WTC11 (cell line): Measurements from ENCODE around the gene PRKCB. TPM values are rescaled to one million over a fixed set of nuclear protein-coding genes. Genes with fewer than 3 reads are reported as not detected.

Experiments used
- ATAC-seq: fragments of 200-7000 bp; cut with Tn5 transposase; 2 replicates; pipeline ENCODE4 v1.10.0; 2021; ENCODE audit warnings: mild to moderate bottlenecking, moderate library complexity
- CTCF ChIA-PET: fragments of 300-600 bp; sonication (Branson Sonifier 250); formaldehyde crosslinking; loops from one replicate; lab custom pipeline; 2021; ENCODE audit warnings: antibody characterized with exemption; lab: Charles Lee
- POLR2A ChIA-PET: fragments of 350-600 bp; sonication (Branson Sonifier 250); formaldehyde crosslinking; loops from one replicate; lab custom pipeline; 2021; ENCODE audit warnings: antibody characterized with exemption; lab: Charles Lee
- DNase-seq: peaks from one replicate; pipeline ENCODE4 v3.0.0; 2021; ENCODE audit warnings: low spot score
- H3K27ac Mint-ChIP-seq: 2 replicates; pipeline ENCODE4 v1.8.0; 2021; ENCODE audit warnings: mixed read lengths
- H3K27me3 Mint-ChIP-seq: 2 replicates; pipeline ENCODE4 v1.8.0; 2021; ENCODE audit warnings: low read depth, mild to moderate bottlenecking, moderate library complexity, mixed read lengths
- H3K36me3 Mint-ChIP-seq: 2 replicates; pipeline ENCODE4 v1.8.0; 2021; ENCODE audit warnings: mixed read lengths
- H3K4me1 Mint-ChIP-seq: 2 replicates; pipeline ENCODE4 v1.8.0; 2022; ENCODE audit warnings: mixed read lengths
- H3K4me3 Mint-ChIP-seq: 2 replicates; pipeline ENCODE4 v1.8.0; 2021; ENCODE audit warnings: mild to moderate bottlenecking, moderate library complexity, mixed read lengths
- H3K9me3 Mint-ChIP-seq: 2 replicates; pipeline ENCODE4 v1.8.0; 2021; ENCODE audit warnings: mixed read lengths
- ATF6 ChIP-seq: sonication (generic); formaldehyde crosslinking; IDR thresholded peaks from 2 replicates; pipeline ENCODE4 v1.8.1; 2023; ENCODE audit warnings: mild to moderate bottlenecking, missing genetic modification reagents
- E2F4 ChIP-seq: sonication (generic); formaldehyde crosslinking; IDR thresholded peaks from 2 replicates; pipeline ENCODE4 v1.8.1; 2022; ENCODE audit warnings: low read depth, mild to moderate bottlenecking, moderate library complexity, missing genetic modification reagents, borderline replicate concordance
- E2F5 ChIP-seq: sonication (generic); formaldehyde crosslinking; IDR thresholded peaks from 2 replicates; pipeline ENCODE4 v1.8.1; 2022; ENCODE audit warnings: mild to moderate bottlenecking, moderate library complexity, missing genetic modification reagents
- FOXJ3 ChIP-seq: sonication (generic); formaldehyde crosslinking; IDR thresholded peaks from 2 replicates; pipeline ENCODE4 v1.9.0; 2021; ENCODE audit warnings: missing genetic modification reagents, mild to moderate bottlenecking, borderline replicate concordance
- FOXP1 ChIP-seq: sonication (generic); formaldehyde crosslinking; IDR thresholded peaks from 2 replicates; pipeline ENCODE4 v1.8.0; 2022; ENCODE audit warnings: missing genetic modification reagents, mild to moderate bottlenecking, moderate library complexity, borderline replicate concordance
- HMGA2 ChIP-seq: fragments of 250-450 bp; sonication (Bioruptor Pico); IDR thresholded peaks from 2 replicates; pipeline ENCODE4 v1.4.0; 2021; ENCODE audit warnings: mild to moderate bottlenecking, moderate library complexity
- KAT7 ChIP-seq: sonication (generic); formaldehyde crosslinking; IDR thresholded peaks from 2 replicates; pipeline ENCODE4 v1.8.1; 2023; ENCODE audit warnings: missing genetic modification reagents, mild to moderate bottlenecking, borderline replicate concordance
- NR3C1 ChIP-seq: sonication (generic); formaldehyde crosslinking; conservative IDR thresholded peaks from 2 replicates; pipeline ENCODE4 v1.8.1; 2023; ENCODE audit warnings: low read depth, mild to moderate bottlenecking, missing genetic modification reagents
- ZNF219 ChIP-seq: sonication (generic); formaldehyde crosslinking; IDR thresholded peaks from 2 replicates; pipeline ENCODE4 v1.8.0; 2023; ENCODE audit warnings: missing genetic modification reagents, mild to moderate bottlenecking, borderline replicate concordance
- total RNA-seq: library from RNA; stranded (reverse); gene quantifications from 3 replicates; pipeline ENCODE4 v1.2.3, GENCODE V29; 2021
- TF ChIP-seq, protein P1 (sequence below): sonication (generic); formaldehyde crosslinking; IDR thresholded peaks from 2 replicates; pipeline ENCODE4 v1.8.0; 2023; ENCODE audit warnings: missing genetic modification reagents, mild to moderate bottlenecking, borderline replicate concordance
- TF ChIP-seq, protein P2 (sequence below): sonication (generic); formaldehyde crosslinking; IDR thresholded peaks from 2 replicates; pipeline ENCODE4 v1.8.1; 2022; ENCODE audit warnings: missing genetic modification reagents, borderline replicate concordance

The PRKCB gene
- total RNA-seq, 1 experiment from 2014 or later = 6.9 TPM

- ChIA-PET POLR2A (no interaction called here), CTCF (interaction anchor here (3.6 kb wide), 1 partner anchor 146 kb away, joined by 17 read pairs; no protein-coding TSS in a partner anchor)
- TF ChIP-seq, protein P1, sequence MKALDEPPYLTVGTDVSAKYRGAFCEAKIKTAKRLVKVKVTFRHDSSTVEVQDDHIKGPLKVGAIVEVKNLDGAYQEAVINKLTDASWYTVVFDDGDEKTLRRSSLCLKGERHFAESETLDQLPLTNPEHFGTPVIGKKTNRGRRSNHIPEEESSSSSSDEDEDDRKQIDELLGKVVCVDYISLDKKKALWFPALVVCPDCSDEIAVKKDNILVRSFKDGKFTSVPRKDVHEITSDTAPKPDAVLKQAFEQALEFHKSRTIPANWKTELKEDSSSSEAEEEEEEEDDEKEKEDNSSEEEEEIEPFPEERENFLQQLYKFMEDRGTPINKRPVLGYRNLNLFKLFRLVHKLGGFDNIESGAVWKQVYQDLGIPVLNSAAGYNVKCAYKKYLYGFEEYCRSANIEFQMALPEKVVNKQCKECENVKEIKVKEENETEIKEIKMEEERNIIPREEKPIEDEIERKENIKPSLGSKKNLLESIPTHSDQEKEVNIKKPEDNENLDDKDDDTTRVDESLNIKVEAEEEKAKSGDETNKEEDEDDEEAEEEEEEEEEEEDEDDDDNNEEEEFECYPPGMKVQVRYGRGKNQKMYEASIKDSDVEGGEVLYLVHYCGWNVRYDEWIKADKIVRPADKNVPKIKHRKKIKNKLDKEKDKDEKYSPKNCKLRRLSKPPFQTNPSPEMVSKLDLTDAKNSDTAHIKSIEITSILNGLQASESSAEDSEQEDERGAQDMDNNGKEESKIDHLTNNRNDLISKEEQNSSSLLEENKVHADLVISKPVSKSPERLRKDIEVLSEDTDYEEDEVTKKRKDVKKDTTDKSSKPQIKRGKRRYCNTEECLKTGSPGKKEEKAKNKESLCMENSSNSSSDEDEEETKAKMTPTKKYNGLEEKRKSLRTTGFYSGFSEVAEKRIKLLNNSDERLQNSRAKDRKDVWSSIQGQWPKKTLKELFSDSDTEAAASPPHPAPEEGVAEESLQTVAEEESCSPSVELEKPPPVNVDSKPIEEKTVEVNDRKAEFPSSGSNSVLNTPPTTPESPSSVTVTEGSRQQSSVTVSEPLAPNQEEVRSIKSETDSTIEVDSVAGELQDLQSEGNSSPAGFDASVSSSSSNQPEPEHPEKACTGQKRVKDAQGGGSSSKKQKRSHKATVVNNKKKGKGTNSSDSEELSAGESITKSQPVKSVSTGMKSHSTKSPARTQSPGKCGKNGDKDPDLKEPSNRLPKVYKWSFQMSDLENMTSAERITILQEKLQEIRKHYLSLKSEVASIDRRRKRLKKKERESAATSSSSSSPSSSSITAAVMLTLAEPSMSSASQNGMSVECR (CRISPR knock-in tag) = no peak
- TF ChIP-seq E2F4 (CRISPR knock-in tag) (no peak), ATF6 (CRISPR knock-in tag) (no peak), ZNF219 (no peak), E2F5 (no peak), FOXP1 (CRISPR knock-in tag) (no peak)
- ATAC-seq = no peak
- peaks cover under 1% of the 10 kb centered on the region; the same call in 1 of the 2 replicates for H3K9me3 Mint-ChIP-seq
- H3K36me3 Mint-ChIP-seq = no peaks in the 10 kb centered on the region
- no peak overlapping the region for H3K27ac Mint-ChIP-seq
- H3K27me3 Mint-ChIP-seq = no peaks in the 10 kb centered on the region; the same call in 1 of the 2 replicates
- no peak for DNase-seq
- no peak overlapping the region for H3K4me3 Mint-ChIP-seq
- peaks cover 15% of the 10 kb centered on the region for H3K4me1 Mint-ChIP-seq
Measured at GRCh38 chr16:24216961-24217360, 381.2 kb downstream of the PRKCB start.

- Mint-ChIP-seq H3K27ac (no peak overlapping the region), H3K27me3 (no peaks in the 10 kb centered on the region; the same call in 1 of the 2 replicates), H3K4me3 (no peak overlapping the region), H3K36me3 (no peaks in the 10 kb centered on the region), H3K4me1 (peaks cover 15% of the 10 kb centered on the region), H3K9me3 (peaks cover 5% of the 10 kb centered on the region; the same call in 1 of the 2 replicates)
- CTCF ChIA-PET = interaction anchor here (3.6 kb wide), 1 partner anchor 147 kb away, joined by 17 read pairs; no protein-coding TSS in a partner anchor
- POLR2A ChIA-PET = no interaction called here
- no peak for ATAC-seq
- TF ChIP-seq NR3C1 (CRISPR knock-in tag) (no peak), ATF6 (CRISPR knock-in tag) (no peak), FOXJ3 (CRISPR knock-in tag) (no peak), ZNF219 (no peak)
- DNase-seq = no peak
Measured at GRCh38 chr16:24217461-24217860, 381.7 kb downstream of the PRKCB start.

- CTCF ChIA-PET = interaction anchor here (3.6 kb wide), 1 partner anchor 147 kb away, joined by 17 read pairs; no protein-coding TSS in a partner anchor
- Mint-ChIP-seq H3K4me3 (no peak overlapping the region), H3K9me3 (peaks cover 5% of the 10 kb centered on the region; the same call in 1 of the 2 replicates), H3K4me1 (peaks cover 15% of the 10 kb centered on the region), H3K36me3 (no peaks in the 10 kb centered on the region), H3K27me3 (no peaks in the 10 kb centered on the region; the same call in 1 of the 2 replicates), H3K27ac (no peak overlapping the region)
- POLR2A ChIA-PET = no interaction called here
- ATAC-seq = no peak
- DNase-seq = no peak
- TF ChIP-seq KAT7 = no peak
- no peak for TF ChIP-seq HMGA2 (CRISPR knock-in tag)
- TF ChIP-seq, protein P2, sequence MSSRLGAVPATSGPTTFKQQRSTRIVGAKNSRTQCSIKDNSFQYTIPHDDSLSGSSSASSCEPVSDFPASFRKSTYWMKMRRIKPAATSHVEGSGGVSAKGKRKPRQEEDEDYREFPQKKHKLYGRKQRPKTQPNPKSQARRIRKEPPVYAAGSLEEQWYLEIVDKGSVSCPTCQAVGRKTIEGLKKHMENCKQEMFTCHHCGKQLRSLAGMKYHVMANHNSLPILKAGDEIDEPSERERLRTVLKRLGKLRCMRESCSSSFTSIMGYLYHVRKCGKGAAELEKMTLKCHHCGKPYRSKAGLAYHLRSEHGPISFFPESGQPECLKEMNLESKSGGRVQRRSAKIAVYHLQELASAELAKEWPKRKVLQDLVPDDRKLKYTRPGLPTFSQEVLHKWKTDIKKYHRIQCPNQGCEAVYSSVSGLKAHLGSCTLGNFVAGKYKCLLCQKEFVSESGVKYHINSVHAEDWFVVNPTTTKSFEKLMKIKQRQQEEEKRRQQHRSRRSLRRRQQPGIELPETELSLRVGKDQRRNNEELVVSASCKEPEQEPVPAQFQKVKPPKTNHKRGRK = no peak
- TF ChIP-seq ATF6 (CRISPR knock-in tag) = no peak
Measured at GRCh38 chr16:24218299-24218698, 382.5 kb downstream of the PRKCB start.
